ENCODE results near the gene RSRC1. TPM values are rescaled to one million over a fixed set of nuclear protein-coding genes. Genes with fewer than 3 reads are reported as not detected.
"Not testable (repeated sequence)": the region's sequence is repeated elsewhere in the genome, so short reads cannot be mapped to it uniquely, and the experiment has no call there.

The RSRC1 gene
- total and polyA plus RNA-seq, 2 of the 8 experiments (the other 6 are each of a cell fraction or from before 2014, with no cell fraction given) = 2.0 to 27.9 TPM

- H3K4me2 ChIP-seq (ENCODE audit: insufficient read depth in 1 of 2, low read depth in 2 of 2, low read length in 2 of 2); FAIRE-seq; H3K23ac ChIP-seq (ENCODE audit: insufficient read length); H3K23me2 ChIP-seq (ENCODE audit: low read depth, low read length); H4K91ac ChIP-seq (replicated peaks; ENCODE audit: insufficient read length, low read length); H3K18ac ChIP-seq (ENCODE audit: extremely low read depth, low read length); H4K5ac ChIP-seq (ENCODE audit: insufficient read length, low read depth, low read length); H3K4me3 ChIP-seq (ENCODE audit: extremely low read depth in 1 of 4, insufficient read depth in 2 of 4, low read depth in 3 of 4, low read length in 4 of 4); H2AFZ ChIP-seq (ENCODE audit: low read length); H3K9ac ChIP-seq (replicated peaks in 1 of 4; ENCODE audit: extremely low read depth in 1 of 4, low read depth in 3 of 4, low read length in 3 of 4); DNase-seq (ENCODE audit: low read depth in 1 of 2, low spot score in 2 of 2); POLR2A ChIA-PET (ENCODE audit: partially characterized antibody); H4K20me1 ChIP-seq (replicated peaks in 1 of 2; ENCODE audit: control insufficient read depth in 1 of 2, insufficient read depth in 2 of 2, low read length in 2 of 2); H2BK120ac ChIP-seq (replicated peaks; ENCODE audit: low read depth, low read length); H3K9me3 ChIP-seq (ENCODE audit: insufficient read depth in 2 of 2, low read depth in 1 of 2, low read length in 1 of 2); H3K27me3 ChIP-seq (replicated peaks in 1 of 4; ENCODE audit: control insufficient read depth in 3 of 4, extremely low read depth in 1 of 4, insufficient read depth in 3 of 4, low read length in 3 of 4); H2BK12ac ChIP-seq (ENCODE audit: low read depth, low read length); H3K27ac ChIP-seq (ENCODE audit: low read depth, low read length); H3K4ac ChIP-seq (replicated peaks; ENCODE audit: insufficient read length, low read depth, low read length); H3K4me1 ChIP-seq (replicated peaks in 1 of 4; ENCODE audit: control insufficient read depth in 3 of 4, insufficient read depth in 4 of 4, low read length in 3 of 4); H3K14ac ChIP-seq (ENCODE audit: insufficient read length); H2AK5ac ChIP-seq (ENCODE audit: low read depth, low read length); H3K56ac ChIP-seq (replicated peaks; ENCODE audit: insufficient read length, low read depth, low read length); H4K8ac ChIP-seq (ENCODE audit: extremely low read depth, insufficient read depth, low read length); H3K36me3 ChIP-seq (ENCODE audit: control insufficient read depth in 2 of 4, insufficient read depth in 4 of 4, low read length in 3 of 4); H2BK5ac ChIP-seq (ENCODE audit: low read depth, low read length); H3K79me1 ChIP-seq (ENCODE audit: low read depth, low read length); H2BK15ac ChIP-seq (ENCODE audit: low read length); H2BK20ac ChIP-seq (ENCODE audit: low read length): not testable (repeated sequence)
- peaks cover 0 to 57% of the 10 kb centered on the region in 2 experiments; a peak in 2 of 4 replicates for H3K79me2 ChIP-seq (ENCODE audit: control insufficient read depth in 1 of 2, insufficient read depth in 2 of 2, low read length in 2 of 2)
- CTCF ChIA-PET (ENCODE audit: partially characterized antibody) = interaction anchor here (1.2 kb wide), 1 partner anchor 9 kb away, joined by 5 read pairs; no protein-coding TSS in a partner anchor
- whole genome bisulfite sequencing, 2 experiments (ENCODE audit: extremely low coverage in 1 of 2, insufficient coverage in 1 of 2, insufficient read length in 1 of 2, insufficient replicate concordance in 2 of 2, low coverage in 1 of 2, low lambda C conversion rate in 2 of 2, missing lambda C conversion rate in 1 of 2) = 76% methylated on average over 2 of the region's 2 CpGs; no CpG with 5 or more reads in 1 of the 2 experiments
Observed at GRCh38 chr3:158113595-158113994, 3.7 kb downstream of the RSRC1 start.

All from H1 (cell line).